ENCODE data around the gene GDI1. TPM values are rescaled to one million over a fixed set of nuclear protein-coding genes. Genes with fewer than 3 reads are reported as not detected.
A peak's percentile ranks its signal among the peaks of the same experiment; 100 is the strongest.

GDI1 gene
- total and polyA plus RNA-seq, 10 of the 15 experiments (the other 5 are each of a cell fraction or from before 2014, with no cell fraction given) = 0.92 to 102 (median 49.6) TPM

DNA sequence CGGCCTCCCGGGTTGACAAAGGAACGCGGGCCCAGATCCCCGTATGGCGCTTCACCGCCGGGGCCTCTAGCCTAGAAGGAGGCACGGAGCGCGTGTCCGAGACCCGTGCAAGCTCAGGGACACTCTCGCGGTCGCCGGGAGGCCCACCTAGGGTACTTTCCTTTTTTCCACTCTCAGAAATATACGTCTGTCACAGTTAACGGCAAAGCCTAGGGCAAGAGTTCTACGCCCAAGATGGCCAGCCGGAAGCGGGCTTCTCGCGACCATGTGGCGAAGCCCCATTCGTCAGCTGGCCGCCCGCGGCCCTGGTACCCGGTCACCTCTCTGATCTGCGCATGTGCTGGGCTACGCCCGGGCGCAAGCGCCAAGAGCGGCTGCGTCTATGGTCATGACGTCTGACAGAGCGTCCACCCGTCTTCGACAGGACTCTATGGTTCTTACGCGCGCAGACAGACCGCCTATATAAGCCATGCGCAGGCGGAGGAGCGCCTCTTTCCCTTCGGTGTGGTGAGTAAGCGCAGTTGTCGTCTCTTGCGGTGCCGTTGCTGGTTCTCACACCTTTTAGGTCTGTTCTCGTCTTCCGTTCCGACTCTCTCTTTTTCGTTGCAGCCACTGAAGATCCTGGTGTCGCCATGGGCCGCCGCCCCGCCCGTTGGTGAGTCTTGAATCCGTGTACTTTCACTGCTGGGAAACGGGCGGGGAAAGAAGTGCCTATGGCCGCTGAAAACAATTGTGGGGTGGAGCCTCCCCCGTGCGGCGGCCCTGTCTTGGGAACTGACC, 38.9 kb upstream of the GDI1 start, which contains the start of gene RPL10 (continued):
- TF ChIP-seq, protein P1, sequence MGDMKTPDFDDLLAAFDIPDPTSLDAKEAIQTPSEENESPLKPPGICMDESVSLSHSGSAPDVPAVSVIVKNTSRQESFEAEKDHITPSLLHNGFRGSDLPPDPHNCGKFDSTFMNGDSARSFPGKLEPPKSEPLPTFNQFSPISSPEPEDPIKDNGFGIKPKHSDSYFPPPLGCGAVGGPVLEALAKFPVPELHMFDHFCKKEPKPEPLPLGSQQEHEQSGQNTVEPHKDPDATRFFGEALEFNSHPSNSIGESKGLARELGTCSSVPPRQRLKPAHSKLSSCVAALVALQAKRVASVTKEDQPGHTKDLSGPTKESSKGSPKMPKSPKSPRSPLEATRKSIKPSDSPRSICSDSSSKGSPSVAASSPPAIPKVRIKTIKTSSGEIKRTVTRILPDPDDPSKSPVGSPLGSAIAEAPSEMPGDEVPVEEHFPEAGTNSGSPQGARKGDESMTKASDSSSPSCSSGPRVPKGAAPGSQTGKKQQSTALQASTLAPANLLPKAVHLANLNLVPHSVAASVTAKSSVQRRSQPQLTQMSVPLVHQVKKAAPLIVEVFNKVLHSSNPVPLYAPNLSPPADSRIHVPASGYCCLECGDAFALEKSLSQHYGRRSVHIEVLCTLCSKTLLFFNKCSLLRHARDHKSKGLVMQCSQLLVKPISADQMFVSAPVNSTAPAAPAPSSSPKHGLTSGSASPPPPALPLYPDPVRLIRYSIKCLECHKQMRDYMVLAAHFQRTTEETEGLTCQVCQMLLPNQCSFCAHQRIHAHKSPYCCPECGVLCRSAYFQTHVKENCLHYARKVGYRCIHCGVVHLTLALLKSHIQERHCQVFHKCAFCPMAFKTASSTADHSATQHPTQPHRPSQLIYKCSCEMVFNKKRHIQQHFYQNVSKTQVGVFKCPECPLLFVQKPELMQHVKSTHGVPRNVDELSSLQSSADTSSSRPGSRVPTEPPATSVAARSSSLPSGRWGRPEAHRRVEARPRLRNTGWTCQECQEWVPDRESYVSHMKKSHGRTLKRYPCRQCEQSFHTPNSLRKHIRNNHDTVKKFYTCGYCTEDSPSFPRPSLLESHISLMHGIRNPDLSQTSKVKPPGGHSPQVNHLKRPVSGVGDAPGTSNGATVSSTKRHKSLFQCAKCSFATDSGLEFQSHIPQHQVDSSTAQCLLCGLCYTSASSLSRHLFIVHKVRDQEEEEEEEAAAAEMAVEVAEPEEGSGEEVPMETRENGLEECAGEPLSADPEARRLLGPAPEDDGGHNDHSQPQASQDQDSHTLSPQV (IDR thresholded peaks at IDR 0.05) = no peak
- TF ChIP-seq NR2C1 (IDR thresholded peaks at IDR 0.05) (peak; percentile 34; the same call in 1 of the 2 replicates), GABPA (IDR thresholded peaks at IDR 0.05; ENCODE audit: low read depth) (peak; percentile 28; the same call in 1 of the 2 replicates), POU2F2 (IDR thresholded peaks at IDR 0.05; ENCODE audit: borderline replicate concordance, low read depth, low read length) (peak; percentile 97), SMAD1 (IDR thresholded peaks at IDR 0.05; ENCODE audit: low read depth, partially characterized antibody) (peak; percentile 93), MEF2B (IDR thresholded peaks at IDR 0.05; ENCODE audit: partially characterized antibody, poor library complexity, severe bottlenecking) (no peak), SRF (IDR thresholded peaks at IDR 0.05; ENCODE audit: low read depth in 2 of 2, low read length in 2 of 2) (peak; percentile 95 to 97), ZNF274 (IDR thresholded peaks at IDR 0.05; ENCODE audit: insufficient read depth, insufficient read length) (no peak), DPF2 (IDR thresholded peaks at IDR 0.05) (peak; percentile 6; the same call in 1 of the 2 replicates), CREB1 (IDR thresholded peaks at IDR 0.05; ENCODE audit: low read depth) (peak; percentile 92), CHD1 (IDR thresholded peaks at IDR 0.05; ENCODE audit: low read depth, low read length) (peak; percentile 80; the same call in 1 of the 2 replicates), POLR2A (IDR thresholded peaks at IDR 0.05; ENCODE audit: low read depth, low read length) (peak; percentile 99), WRNIP1 (IDR thresholded peaks at IDR 0.05; ENCODE audit: borderline replicate concordance, low read depth, low read length) (no peak), TAF1 (IDR thresholded peaks at IDR 0.05; ENCODE audit: borderline replicate concordance, low read depth, low read length) (peak; percentile 98), NFIC (IDR thresholded peaks at IDR 0.05; ENCODE audit: low read depth, low read length) (no peak), GATAD2B (conservative IDR thresholded peaks at IDR 0.05; ENCODE audit: low read depth) (peak; percentile 37; the same call in 1 of the 2 replicates), IRF4 (IDR thresholded peaks at IDR 0.05; ENCODE audit: low read depth, low read length) (0 out of 2 replicates have a peak, but pooled peaks have one; percentile 7), ZBED1 (IDR thresholded peaks at IDR 0.05; ENCODE audit: borderline replicate concordance) (peak; percentile 83; the same call in 1 of the 2 replicates), EGR1 (IDR thresholded peaks at IDR 0.05; ENCODE audit: borderline replicate concordance in 1 of 2, low read depth in 2 of 2, low read length in 2 of 2) (peak; percentile 35 to 81), RUNX3 (IDR thresholded peaks at IDR 0.05; ENCODE audit: low read length) (peak; percentile 64), KAT2A (conservative IDR thresholded peaks at IDR 0.05; ENCODE audit: control insufficient read depth, low read depth, low read length) (no peak), FOXM1 (IDR thresholded peaks at IDR 0.05; ENCODE audit: low read depth, low read length) (no peak), SREBF2 (IDR thresholded peaks at IDR 0.05; ENCODE audit: low read length) (no peak), ATF7 (IDR thresholded peaks at IDR 0.05; ENCODE audit: low read depth) (peak; percentile 67)
- TF ChIP-seq, protein P2, sequence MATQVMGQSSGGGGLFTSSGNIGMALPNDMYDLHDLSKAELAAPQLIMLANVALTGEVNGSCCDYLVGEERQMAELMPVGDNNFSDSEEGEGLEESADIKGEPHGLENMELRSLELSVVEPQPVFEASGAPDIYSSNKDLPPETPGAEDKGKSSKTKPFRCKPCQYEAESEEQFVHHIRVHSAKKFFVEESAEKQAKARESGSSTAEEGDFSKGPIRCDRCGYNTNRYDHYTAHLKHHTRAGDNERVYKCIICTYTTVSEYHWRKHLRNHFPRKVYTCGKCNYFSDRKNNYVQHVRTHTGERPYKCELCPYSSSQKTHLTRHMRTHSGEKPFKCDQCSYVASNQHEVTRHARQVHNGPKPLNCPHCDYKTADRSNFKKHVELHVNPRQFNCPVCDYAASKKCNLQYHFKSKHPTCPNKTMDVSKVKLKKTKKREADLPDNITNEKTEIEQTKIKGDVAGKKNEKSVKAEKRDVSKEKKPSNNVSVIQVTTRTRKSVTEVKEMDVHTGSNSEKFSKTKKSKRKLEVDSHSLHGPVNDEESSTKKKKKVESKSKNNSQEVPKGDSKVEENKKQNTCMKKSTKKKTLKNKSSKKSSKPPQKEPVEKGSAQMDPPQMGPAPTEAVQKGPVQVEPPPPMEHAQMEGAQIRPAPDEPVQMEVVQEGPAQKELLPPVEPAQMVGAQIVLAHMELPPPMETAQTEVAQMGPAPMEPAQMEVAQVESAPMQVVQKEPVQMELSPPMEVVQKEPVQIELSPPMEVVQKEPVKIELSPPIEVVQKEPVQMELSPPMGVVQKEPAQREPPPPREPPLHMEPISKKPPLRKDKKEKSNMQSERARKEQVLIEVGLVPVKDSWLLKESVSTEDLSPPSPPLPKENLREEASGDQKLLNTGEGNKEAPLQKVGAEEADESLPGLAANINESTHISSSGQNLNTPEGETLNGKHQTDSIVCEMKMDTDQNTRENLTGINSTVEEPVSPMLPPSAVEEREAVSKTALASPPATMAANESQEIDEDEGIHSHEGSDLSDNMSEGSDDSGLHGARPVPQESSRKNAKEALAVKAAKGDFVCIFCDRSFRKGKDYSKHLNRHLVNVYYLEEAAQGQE (IDR thresholded peaks at IDR 0.05; ENCODE audit: low read depth, low read length) = no peak; the same call in 1 of the 2 replicates
